ENCODE data around the gene OTUD4. TPM values are rescaled to one million over a fixed set of nuclear protein-coding genes. Genes with fewer than 3 reads are reported as not detected.
A peak's percentile ranks its signal among the peaks of the same experiment; 100 is the strongest.

Gene OTUD4
- total RNA-seq, 1 experiment from 2014 or later: 16.7 TPM

- no peak for DNase-seq (ENCODE audit: extremely low read depth, low read depth)
Observed at GRCh38 chr4:145130788-145131399, 49.5 kb downstream of the OTUD4 start.

DNA sequence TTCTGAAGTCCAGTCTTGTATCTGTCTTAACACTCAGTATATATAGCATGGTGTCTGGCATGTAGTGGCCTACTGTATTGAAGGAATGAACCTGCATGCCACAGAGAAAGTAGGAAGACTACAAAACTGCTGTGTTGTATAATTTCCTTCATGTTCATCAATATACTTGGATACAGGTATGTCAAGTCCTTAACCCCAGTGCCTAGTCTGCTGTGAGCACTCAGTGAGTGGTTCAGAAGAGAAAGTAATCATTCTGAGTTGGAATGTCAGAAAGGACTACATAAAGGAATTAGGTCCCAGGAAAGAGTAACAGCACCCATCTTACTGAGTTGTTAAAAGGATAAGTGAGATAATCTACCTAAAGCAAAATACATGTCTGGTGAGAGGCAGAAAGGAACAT is 50.3 kb downstream of the OTUD4 start:
- DNase-seq (ENCODE audit: extremely low read depth, low read depth): no peak

DNA sequence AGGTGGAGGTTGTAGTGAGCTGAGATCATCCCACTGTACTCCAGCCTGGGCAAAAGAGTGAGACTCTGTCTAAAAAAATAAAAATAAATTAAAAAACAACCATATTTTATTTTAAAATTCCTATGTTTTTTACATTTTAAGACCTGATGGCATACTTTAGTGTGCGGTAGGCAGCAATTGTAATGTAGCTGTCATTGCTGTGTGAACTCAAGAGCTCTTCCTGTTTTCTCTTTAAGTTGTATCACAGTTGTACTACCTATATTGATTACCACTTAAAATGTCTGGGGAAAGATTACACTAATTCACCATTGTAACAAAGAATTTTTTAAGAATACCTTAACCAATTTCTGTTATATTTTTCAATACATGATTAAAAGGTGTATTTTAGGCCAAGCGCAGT is 55.0 kb downstream of the OTUD4 start:
- DNase-seq (ENCODE audit: extremely low read depth, low read depth): no peak

- no peak for DNase-seq (ENCODE audit: extremely low read depth, low read depth)
Observed at GRCh38 chr4:145108128-145108527, 72.3 kb downstream of the OTUD4 start.

GRCh38 chr4:145107126-145107525 is 73.3 kb downstream of the OTUD4 start:
- DNase-seq (ENCODE audit: extremely low read depth, low read depth): no peak

DNA sequence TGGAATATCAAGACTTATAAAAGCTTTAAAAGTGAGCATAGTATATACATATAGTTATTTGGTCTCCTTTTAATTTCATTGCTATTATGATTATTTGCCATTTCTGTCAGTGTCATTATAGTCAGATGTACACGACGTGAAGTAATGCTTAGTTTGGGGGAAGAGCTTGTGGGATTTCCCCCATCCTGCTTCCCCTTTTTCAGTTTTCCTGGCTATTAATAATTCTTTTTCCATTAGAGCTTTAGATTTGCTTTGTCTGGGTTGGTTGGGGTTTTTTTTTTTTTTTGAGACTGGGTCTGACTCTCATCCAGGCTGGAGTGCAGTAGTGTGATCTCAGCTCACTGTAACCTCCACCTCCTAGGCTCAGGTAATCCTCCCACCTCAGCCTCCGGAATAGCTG is 76.9 kb downstream of the OTUD4 start:
- no peak for DNase-seq (ENCODE audit: extremely low read depth, low read depth)

DNA sequence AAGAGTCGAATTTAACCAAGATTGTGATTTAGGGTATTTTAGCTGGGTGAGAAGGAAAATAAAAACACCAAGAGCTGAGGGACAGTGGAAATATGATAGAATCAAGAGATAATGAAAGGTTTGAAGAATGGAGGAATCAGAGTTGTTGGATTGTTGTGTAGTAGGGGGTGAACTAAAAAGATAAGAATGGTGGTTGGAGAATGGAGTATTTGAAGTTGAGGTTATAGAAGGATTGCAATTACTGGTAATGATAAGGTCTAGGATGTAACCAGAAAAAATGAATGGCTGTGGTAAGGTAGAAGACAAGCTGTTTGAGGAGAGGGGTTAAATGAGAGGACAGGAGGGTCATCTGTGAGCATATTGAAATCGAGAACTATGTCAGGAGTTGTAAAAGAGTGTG is 77.8 kb downstream of the OTUD4 start:
- DNase-seq (ENCODE audit: extremely low read depth, low read depth): no peak

GRCh38 chr4:145101091-145101490 is 79.3 kb downstream of the OTUD4 start:
- no peak for DNase-seq (ENCODE audit: extremely low read depth, low read depth)

DNA sequence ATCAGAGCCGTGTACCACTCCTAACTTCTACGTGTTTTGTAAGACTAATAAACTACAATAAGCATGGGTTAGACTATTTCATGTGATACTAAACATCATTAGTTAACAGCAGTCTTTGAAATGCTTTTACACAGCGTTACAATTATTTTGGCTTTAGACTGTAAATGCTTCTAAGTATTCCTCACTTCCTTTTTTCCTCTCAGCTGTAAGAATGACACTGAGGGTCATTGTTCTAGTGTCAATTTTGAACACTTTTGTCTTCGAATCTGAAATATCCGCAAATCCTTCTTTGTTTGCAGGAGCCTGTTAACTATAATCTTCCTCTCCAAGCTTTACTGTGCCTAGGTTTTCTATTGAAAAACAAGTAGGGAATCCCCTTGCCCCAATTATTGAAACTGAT is 80.7 kb downstream of the OTUD4 start:
- no peak for DNase-seq (ENCODE audit: extremely low read depth, low read depth)

DNA sequence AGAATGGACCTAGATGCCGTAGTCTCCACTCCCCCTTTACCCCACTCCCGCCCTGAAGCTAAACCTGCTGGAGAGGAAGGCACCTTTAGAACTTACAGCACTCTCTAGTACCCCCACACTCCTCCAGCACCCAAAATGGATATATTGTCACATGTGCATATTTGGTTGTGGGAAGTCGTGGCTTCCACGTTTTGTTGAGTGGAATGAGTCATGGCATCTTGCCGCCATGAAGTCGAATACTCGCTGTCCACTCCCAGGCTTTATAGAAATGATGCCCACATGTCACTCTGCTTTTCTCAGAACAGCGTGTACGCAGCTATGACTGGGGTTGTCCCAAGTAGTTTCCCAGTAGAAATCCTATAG is 81.7 kb downstream of the OTUD4 start:
- DNase-seq (ENCODE audit: extremely low read depth, low read depth): peak; percentile 36

GRCh38 chr4:145097821-145098674 is 82.3 kb downstream of the OTUD4 start, which contains the start of the genes ABCE1 and ANAPC10:
ABCE1 (plus strand) TSS chr4:145098311; CDS start chr4:145104413, 6,102 bp downstream.
ANAPC10 (minus strand) TSS chr4:145098196; CDS start chr4:145096099, 2,097 bp downstream.
- peak; percentile 95 for DNase-seq (ENCODE audit: extremely low read depth, low read depth)

GRCh38 chr4:145097331-145097820 is 83.0 kb downstream of the OTUD4 start:
- no peak for DNase-seq (ENCODE audit: extremely low read depth, low read depth)

GRCh38 chr4:145093638-145094037 is 86.8 kb downstream of the OTUD4 start:
- DNase-seq (ENCODE audit: extremely low read depth, low read depth): no peak

DNA sequence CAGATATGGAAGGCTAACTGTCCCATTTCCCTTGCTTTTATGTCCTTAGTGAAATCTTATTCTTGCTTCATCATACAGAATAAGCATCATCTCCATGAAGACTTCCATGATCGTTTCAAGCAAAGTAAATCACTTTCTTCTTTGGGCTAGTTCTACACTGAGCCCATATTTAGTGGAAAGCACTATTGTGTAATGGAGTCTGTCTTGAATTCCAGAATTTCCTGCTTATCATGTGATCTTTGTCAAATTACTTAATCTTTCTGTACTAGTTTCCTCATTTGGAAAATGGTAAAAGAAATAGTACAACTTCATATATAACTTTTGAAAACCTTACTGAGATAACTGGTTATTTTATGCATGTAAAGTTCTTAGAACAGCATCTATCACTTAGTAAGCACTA is 90.0 kb downstream of the OTUD4 start:
- DNase-seq (ENCODE audit: extremely low read depth, low read depth): no peak

- no peak for DNase-seq (ENCODE audit: extremely low read depth, low read depth)
Observed at GRCh38 chr4:145083891-145084605, 96.3 kb downstream of the OTUD4 start.

Small RNA genes lying within 50 kb of the gene (small RNA-seq; reads per million reads assigned to genes)
- 0 reads per million in 2 experiments for gene RF00019

Other genes with a start within 250 kb of the OTUD4 start
- gene ANAPC10, start 82.4 kb downstream of the OTUD4 start, total RNA-seq (2014; rRNA removed; shearing (Covaris generic)): 26.6 and 28.3 TPM in 2 replicates
- gene ABCE1, start 82.3 kb downstream of the OTUD4 start, total RNA-seq (2014; rRNA removed; shearing (Covaris generic)): 183 and 185 TPM in 2 replicates

Measured in NCI-H460 (cell line).